PC-9 (cell line): ENCODE measurements around the gene AMH.

ENCODE experiments used
- CTCF ChIP-seq: fragments of 200-600 bp; sonication (generic); conservative IDR thresholded peaks from 2 replicates; pipeline ENCODE4 v1.6.1; 2017; ENCODE audit warnings: mixed run types, antibody characterized with exemption, mild to moderate bottlenecking, moderate library complexity
- EZH2 ChIP-seq: fragments of 200-600 bp; sonication (generic); IDR thresholded peaks from 2 replicates; pipeline ENCODE4 v1.8.0; 2017; ENCODE audit warnings: antibody characterized with exemption, low read depth

GRCh38 chr19:2210206-2210605 lies 38.9 kb upstream of the AMH start:
- no peak for TF ChIP-seq CTCF
- TF ChIP-seq EZH2: no peak
